WERI-Rb-1 (cell line): ENCODE measurements around the gene SETDB2.

Experiments used
- DNase-seq: peaks from one replicate; pipeline ENCODE4 v3.0.0-alpha.2; 2020
- H3K27ac ChIP-seq: fragments of 250-450 bp; sonication (Bioruptor Pico); 2 replicates; pipeline ENCODE4 v1.5.1; 2020; ENCODE audit warnings: mild to moderate bottlenecking, moderate library complexity
- H3K27me3 ChIP-seq: fragments of 250-450 bp; sonication (Bioruptor Pico); 2 replicates; pipeline ENCODE4 v1.5.1; 2021; ENCODE audit warnings: mild to moderate bottlenecking, low read depth, moderate library complexity; ENCODE audit not compliant: insufficient read depth, severe bottlenecking
- H3K36me3 ChIP-seq: fragments of 250-450 bp; sonication (Bioruptor Pico); 2 replicates; pipeline ENCODE4 v1.5.1; 2020; ENCODE audit warnings: mild to moderate bottlenecking, moderate library complexity
- H3K4me3 ChIP-seq: 2 replicates; pipeline ENCODE4 v1.5.1; 2011; ENCODE audit warnings: low read depth, mild to moderate bottlenecking, control low read depth, low read length
- H3K9me3 ChIP-seq: fragments of 250-450 bp; sonication (Bioruptor Pico); 2 replicates; pipeline ENCODE4 v1.5.1; 2021; ENCODE audit warnings: mild to moderate bottlenecking, moderate library complexity; ENCODE audit not compliant: severe bottlenecking
- TF ChIP-seq, protein P1 (sequence below): IDR thresholded peaks from 2 replicates; pipeline ENCODE4 v1.5.1; 2011; ENCODE audit warnings: low read depth, mild to moderate bottlenecking, control low read depth, inconsistent platforms, low read length

The SETDB2 gene

DNA sequence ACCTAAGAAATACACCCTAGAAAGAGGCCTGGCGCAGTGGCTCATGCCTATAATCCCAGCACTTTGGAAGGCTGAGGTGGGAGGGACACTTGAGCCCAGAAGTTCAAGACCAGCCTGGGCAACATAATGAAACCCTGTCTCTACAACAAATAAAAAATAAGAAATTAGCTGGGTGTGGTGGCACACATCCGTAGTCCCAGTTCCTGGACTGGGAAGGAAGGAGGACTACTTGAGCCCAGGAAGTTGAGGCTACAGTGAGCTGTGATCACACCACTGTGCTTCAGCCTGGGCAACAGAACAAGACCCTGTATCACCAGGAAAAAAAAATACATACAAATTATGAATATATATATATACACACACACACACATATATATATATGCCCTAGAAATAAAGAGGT is 94.3 kb downstream of the SETDB2 start:
- H3K27me3 ChIP-seq, result no peaks in the 10 kb centered on the region
- H3K4me3 ChIP-seq, result no peak overlapping the region
- H3K9me3 ChIP-seq, result no peaks in the 10 kb centered on the region
- DNase-seq, result no peak
- H3K27ac ChIP-seq, result no peak overlapping the region
- H3K36me3 ChIP-seq, result peaks cover 19% of the 10 kb centered on the region
- TF ChIP-seq, protein P1, sequence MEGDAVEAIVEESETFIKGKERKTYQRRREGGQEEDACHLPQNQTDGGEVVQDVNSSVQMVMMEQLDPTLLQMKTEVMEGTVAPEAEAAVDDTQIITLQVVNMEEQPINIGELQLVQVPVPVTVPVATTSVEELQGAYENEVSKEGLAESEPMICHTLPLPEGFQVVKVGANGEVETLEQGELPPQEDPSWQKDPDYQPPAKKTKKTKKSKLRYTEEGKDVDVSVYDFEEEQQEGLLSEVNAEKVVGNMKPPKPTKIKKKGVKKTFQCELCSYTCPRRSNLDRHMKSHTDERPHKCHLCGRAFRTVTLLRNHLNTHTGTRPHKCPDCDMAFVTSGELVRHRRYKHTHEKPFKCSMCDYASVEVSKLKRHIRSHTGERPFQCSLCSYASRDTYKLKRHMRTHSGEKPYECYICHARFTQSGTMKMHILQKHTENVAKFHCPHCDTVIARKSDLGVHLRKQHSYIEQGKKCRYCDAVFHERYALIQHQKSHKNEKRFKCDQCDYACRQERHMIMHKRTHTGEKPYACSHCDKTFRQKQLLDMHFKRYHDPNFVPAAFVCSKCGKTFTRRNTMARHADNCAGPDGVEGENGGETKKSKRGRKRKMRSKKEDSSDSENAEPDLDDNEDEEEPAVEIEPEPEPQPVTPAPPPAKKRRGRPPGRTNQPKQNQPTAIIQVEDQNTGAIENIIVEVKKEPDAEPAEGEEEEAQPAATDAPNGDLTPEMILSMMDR, result no peak

- H3K27ac ChIP-seq, result no peak overlapping the region
Observed at GRCh38 chr13:49539313-49539712, 95.2 kb downstream of the SETDB2 start.

DNA sequence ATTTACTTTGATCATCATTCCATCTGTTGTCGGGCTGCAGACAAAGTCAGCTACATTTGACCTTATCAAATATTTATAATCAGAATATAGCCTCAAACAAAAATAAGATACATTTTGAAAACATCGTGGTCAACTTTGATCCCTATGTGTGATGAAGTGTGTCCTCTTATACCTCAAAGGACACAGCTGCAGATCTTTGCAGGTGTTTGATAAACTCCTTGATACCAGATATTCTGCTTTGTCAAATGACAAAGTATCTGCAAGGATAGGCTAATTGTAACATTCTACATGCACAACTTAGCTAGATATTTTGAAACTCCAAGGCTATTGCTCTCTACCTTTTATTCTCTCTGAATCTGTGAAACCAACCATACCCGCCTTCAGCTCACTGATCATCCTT is 95.7 kb downstream of the SETDB2 start:
- H3K4me3 ChIP-seq, result no peak overlapping the region
- peaks cover 19% of the 10 kb centered on the region for H3K36me3 ChIP-seq
- DNase-seq, result no peak
- TF ChIP-seq, protein P1, result no peak
- no peaks in the 10 kb centered on the region for H3K27me3 ChIP-seq
- H3K9me3 ChIP-seq, result no peaks in the 10 kb centered on the region
- no peak overlapping the region for H3K27ac ChIP-seq

More at GRCh38 chr13:49539313-49539712, 95.2 kb downstream of the SETDB2 start:
- TF ChIP-seq, protein P1, result no peak
- H3K36me3 ChIP-seq, result peaks cover 19% of the 10 kb centered on the region
- no peaks in the 10 kb centered on the region for H3K27me3 ChIP-seq
- DNase-seq, result no peak
- H3K4me3 ChIP-seq, result no peak overlapping the region
- H3K9me3 ChIP-seq, result no peaks in the 10 kb centered on the region

GRCh38 chr13:49540552-49540951 is 96.5 kb downstream of the SETDB2 start:
- Histone ChIP-seq H3K4me3 (no peak overlapping the region), H3K27me3 (no peaks in the 10 kb centered on the region), H3K36me3 (peaks cover 19% of the 10 kb centered on the region), H3K27ac (no peak overlapping the region), H3K9me3 (no peaks in the 10 kb centered on the region)
- DNase-seq, result no peak
- TF ChIP-seq, protein P1, result no peak

DNA sequence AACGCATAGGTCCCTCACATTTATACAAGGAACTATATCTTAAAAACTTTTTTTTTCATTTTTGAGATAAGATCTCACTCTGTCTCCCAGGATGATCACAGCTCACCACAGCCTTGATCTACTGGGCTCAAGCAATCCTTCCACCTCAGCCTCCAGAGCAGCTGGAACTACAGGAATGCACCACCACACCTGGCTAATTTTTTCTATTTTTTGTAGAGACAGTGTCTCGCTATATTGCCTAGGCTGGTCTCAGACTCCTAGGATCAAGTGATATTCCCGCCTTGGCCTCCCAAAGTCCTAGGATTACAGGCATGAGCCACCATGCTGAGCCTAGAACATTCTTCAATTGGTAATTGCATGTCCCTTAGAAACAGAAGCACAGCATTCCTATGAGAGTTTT is 99.6 kb downstream of the SETDB2 start:
- no peak for DNase-seq
- H3K4me3 ChIP-seq, result no peak overlapping the region
- H3K27me3 ChIP-seq, result no peaks in the 10 kb centered on the region
- no peaks in the 10 kb centered on the region for H3K9me3 ChIP-seq
- no peak overlapping the region for H3K27ac ChIP-seq
- peaks cover 19% of the 10 kb centered on the region for H3K36me3 ChIP-seq
- TF ChIP-seq, protein P1, result no peak
